MCF 10A (cell line): Measurements from ENCODE around the gene ABCA1. TPM values are rescaled to one million over a fixed set of nuclear protein-coding genes. Genes with fewer than 3 reads are reported as not detected.

ENCODE experiments used
- BruUV-seq: library from RNA; stranded (reverse); fragments of 400-500 nt; replicated peaks from 2 replicates; lab custom pipeline; 2021; lab: Mats Ljungman, UMichigan
- CTCF ChIA-PET: fragments of 300-600 bp; sonication (Branson Sonifier 250); formaldehyde crosslinking; extraction: SDS; loops from one replicate; lab custom pipeline; 2021; ENCODE audit warnings: antibody characterized with exemption, inconsistent platforms; lab: Yijun Ruan, JAX
- POLR2A ChIA-PET: fragments of 300-600, 350-650 bp; sonication (Branson Sonifier 250); formaldehyde crosslinking; extraction: SDS; loops from one replicate; lab custom pipeline; 2020; ENCODE audit warnings: antibody characterized with exemption, inconsistent platforms; lab: Yijun Ruan, JAX
- DNase-seq: peaks from one replicate; pipeline ENCODE4 v3.0.0-alpha.2; 2018; ENCODE audit not compliant: unreplicated experiment
- H3K27ac Mint-ChIP-seq: one replicate; pipeline ENCODE4 v1.8.0; 2022; ENCODE audit warnings: mild to moderate bottlenecking, low read depth, mixed read lengths; ENCODE audit not compliant: unreplicated experiment
- H3K27me3 Mint-ChIP-seq: one replicate; pipeline ENCODE4 v1.8.0; 2022; ENCODE audit warnings: mixed read lengths; ENCODE audit not compliant: insufficient read depth, unreplicated experiment
- H3K36me3 Mint-ChIP-seq: one replicate; pipeline ENCODE4 v1.8.0; 2022; ENCODE audit warnings: mild to moderate bottlenecking, moderate library complexity, mixed read lengths; ENCODE audit not compliant: insufficient read depth, unreplicated experiment
- H3K4me1 Mint-ChIP-seq: one replicate; pipeline ENCODE4 v1.8.0; 2022; ENCODE audit warnings: mixed read lengths; ENCODE audit not compliant: insufficient read depth, unreplicated experiment
- H3K4me3 Mint-ChIP-seq: one replicate; pipeline ENCODE4 v1.8.0; 2022; ENCODE audit warnings: mild to moderate bottlenecking, moderate library complexity, mixed read lengths; ENCODE audit not compliant: unreplicated experiment
- H3K9me3 Mint-ChIP-seq: one replicate; pipeline ENCODE4 v1.8.0; 2022; ENCODE audit warnings: mixed read lengths; ENCODE audit not compliant: unreplicated experiment
- intact Hi-C: fragments of 100-400 bp; cut with micrococcal nuclease; formaldehyde crosslinking; loops from 2 replicates; pipeline ENCODE4 v1.14.1; 2022
- total RNA-seq: library from RNA; stranded (reverse); gene quantifications from 2 replicates; pipeline ENCODE4 v1.2.3, GENCODE V29; 2022
- TF ChIP-seq, protein P1 (sequence below): fragments of 200-600 bp; IDR thresholded peaks from one replicate; pipeline ENCODE4 v1.8.0; 2022; ENCODE audit warnings: antibody characterized with exemption, mild to moderate bottlenecking; ENCODE audit not compliant: unreplicated experiment

The ABCA1 gene
- total RNA-seq, 1 experiment from 2014 or later = 0.28 TPM

DNA sequence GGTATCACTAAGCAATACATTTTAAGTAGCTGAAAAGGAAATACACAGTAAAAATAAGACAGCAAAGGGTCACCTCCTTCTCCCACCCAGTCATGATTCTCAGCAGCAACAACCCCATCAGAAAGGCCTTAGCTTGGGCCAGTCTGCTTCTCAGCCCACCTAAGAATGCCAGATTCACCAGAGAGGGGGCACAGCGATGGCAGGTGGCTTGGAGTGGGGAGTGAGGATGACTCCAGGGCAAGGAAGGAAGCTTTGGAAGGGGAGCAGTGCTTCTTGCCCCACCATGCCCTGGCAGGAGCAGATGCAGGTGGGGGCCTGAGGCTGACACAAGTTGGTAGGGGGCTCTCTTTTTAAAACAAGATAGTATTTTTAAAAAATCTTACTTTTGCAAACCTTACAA is 51.4 kb downstream of the ABCA1 start:
- ChIA-PET POLR2A (no interaction called here), CTCF (interaction anchor here (0.7 to 2.3 kb wide), 2 partner anchors 10 to 13 kb away, joined by 3 to 10 read pairs; no protein-coding TSS in a partner anchor)
- no peak overlapping the region for H3K27ac Mint-ChIP-seq
- no peak overlapping the region for H3K4me3 Mint-ChIP-seq
- no peaks in the 10 kb centered on the region for H3K36me3 Mint-ChIP-seq
- BruUV-seq = no TSS peak
- no peak for DNase-seq
- H3K9me3 Mint-ChIP-seq = no peaks in the 10 kb centered on the region
- peaks cover 28% of the 10 kb centered on the region for H3K4me1 Mint-ChIP-seq
- intact Hi-C loops = no loop called here
- TF ChIP-seq, protein P1, sequence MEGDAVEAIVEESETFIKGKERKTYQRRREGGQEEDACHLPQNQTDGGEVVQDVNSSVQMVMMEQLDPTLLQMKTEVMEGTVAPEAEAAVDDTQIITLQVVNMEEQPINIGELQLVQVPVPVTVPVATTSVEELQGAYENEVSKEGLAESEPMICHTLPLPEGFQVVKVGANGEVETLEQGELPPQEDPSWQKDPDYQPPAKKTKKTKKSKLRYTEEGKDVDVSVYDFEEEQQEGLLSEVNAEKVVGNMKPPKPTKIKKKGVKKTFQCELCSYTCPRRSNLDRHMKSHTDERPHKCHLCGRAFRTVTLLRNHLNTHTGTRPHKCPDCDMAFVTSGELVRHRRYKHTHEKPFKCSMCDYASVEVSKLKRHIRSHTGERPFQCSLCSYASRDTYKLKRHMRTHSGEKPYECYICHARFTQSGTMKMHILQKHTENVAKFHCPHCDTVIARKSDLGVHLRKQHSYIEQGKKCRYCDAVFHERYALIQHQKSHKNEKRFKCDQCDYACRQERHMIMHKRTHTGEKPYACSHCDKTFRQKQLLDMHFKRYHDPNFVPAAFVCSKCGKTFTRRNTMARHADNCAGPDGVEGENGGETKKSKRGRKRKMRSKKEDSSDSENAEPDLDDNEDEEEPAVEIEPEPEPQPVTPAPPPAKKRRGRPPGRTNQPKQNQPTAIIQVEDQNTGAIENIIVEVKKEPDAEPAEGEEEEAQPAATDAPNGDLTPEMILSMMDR = no peak
- H3K27me3 Mint-ChIP-seq = no peaks in the 10 kb centered on the region

DNA sequence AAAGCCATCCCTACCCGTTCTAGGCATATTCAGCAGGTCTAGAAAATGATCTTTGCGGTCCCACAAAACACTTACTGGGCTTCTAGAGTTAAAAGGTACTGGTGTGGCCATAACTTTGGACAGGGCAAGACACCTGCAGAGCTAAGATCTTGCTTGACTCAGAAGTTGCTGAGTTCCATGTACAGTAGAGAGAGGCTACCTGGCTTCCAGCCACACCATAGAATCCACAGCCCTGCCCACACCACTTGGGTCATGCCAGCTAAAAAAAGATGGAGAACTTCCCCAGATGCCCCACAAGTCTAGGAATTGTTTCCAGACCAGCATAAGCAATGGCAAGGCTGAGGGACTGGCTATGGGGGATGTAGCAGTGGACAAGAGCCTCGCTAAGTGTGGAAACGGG is 52.1 kb downstream of the ABCA1 start:
- H3K36me3 Mint-ChIP-seq = no peaks in the 10 kb centered on the region
- H3K4me1 Mint-ChIP-seq = peaks cover 32% of the 10 kb centered on the region
- DNase-seq = no peak
- TF ChIP-seq, protein P1 = no peak
- CTCF ChIA-PET = interaction anchor here (0.7 to 2.3 kb wide), 2 partner anchors 9 to 12 kb away, joined by 3 to 10 read pairs; no protein-coding TSS in a partner anchor
- no peaks in the 10 kb centered on the region for H3K9me3 Mint-ChIP-seq
- intact Hi-C loops = no loop called here
- H3K27me3 Mint-ChIP-seq = no peaks in the 10 kb centered on the region
- BruUV-seq = no TSS peak
- H3K27ac Mint-ChIP-seq = no peak overlapping the region
- H3K4me3 Mint-ChIP-seq = no peak overlapping the region
- POLR2A ChIA-PET = interaction anchor here (1.2 kb wide), 1 partner anchor 12 kb away, joined by 5 read pairs; no protein-coding TSS in a partner anchor

DNA sequence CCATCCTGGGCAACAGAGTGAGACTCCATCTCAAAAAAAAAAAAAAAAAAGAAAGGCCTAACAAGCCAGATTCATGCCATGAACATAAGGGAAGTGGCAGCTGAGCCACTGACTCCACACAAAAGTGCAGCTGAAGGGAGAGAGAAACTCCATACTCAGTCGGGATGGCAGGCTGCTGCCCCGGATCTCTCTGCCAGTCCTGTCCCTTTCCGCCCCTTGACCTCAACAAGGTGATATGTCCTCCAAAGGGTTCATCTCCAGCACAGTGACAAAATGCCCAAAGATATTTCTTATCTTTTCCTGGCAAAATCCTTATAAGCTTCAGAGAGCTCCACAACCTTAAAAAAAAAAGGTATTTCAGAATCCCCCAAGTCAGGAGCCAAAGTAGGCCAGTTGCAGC is 52.6 kb downstream of the ABCA1 start:
- BruUV-seq = no TSS peak
- intact Hi-C loops = no loop called here
- ChIA-PET CTCF (interaction anchor here (2.3 kb wide), 1 partner anchor 12 kb away, joined by 10 read pairs; no protein-coding TSS in a partner anchor), POLR2A (interaction anchor here (1.2 kb wide), 1 partner anchor 11 kb away, joined by 5 read pairs; no protein-coding TSS in a partner anchor)
- Mint-ChIP-seq H3K27ac (no peak overlapping the region), H3K4me1 (peaks cover 32% of the 10 kb centered on the region), H3K4me3 (no peak overlapping the region), H3K36me3 (no peaks in the 10 kb centered on the region), H3K9me3 (no peaks in the 10 kb centered on the region), H3K27me3 (no peaks in the 10 kb centered on the region)
- TF ChIP-seq, protein P1 = no peak
- DNase-seq = no peak

GRCh38 chr9:104873489-104873850 is 54.5 kb downstream of the ABCA1 start:
- Mint-ChIP-seq H3K36me3 (no peaks in the 10 kb centered on the region), H3K27ac (peak overlapping the region; percentile 70), H3K4me3 (no peak overlapping the region), H3K4me1 (peaks cover 29% of the 10 kb centered on the region), H3K27me3 (no peaks in the 10 kb centered on the region), H3K9me3 (no peaks in the 10 kb centered on the region)
- ChIA-PET CTCF (interaction anchor here (0.9 to 1.8 kb wide), 8 partner anchors 11 to 287 kb away, joined by 3 to 9 read pairs (median 4); no protein-coding TSS in a partner anchor), POLR2A (interaction anchor here (0.9 to 1.7 kb wide), 2 partner anchors 133 to 191 kb away, joined by 5 to 6 read pairs; no protein-coding TSS in a partner anchor)
- no TSS peak for BruUV-seq
- TF ChIP-seq, protein P1 = no peak
- DNase-seq = no peak
- intact Hi-C loops = no loop called here
